HUES64 (cell line): ENCODE data around the gene MRGPRD.

Experiments used
- H3K27ac ChIP-seq: 2 replicates; pipeline ENCODE4 v1.7.0; 2013; ENCODE audit warnings: low read depth, low read length, inconsistent platforms
- H3K27me3 ChIP-seq: 2 replicates; pipeline ENCODE4 v1.6.1; 2013; ENCODE audit warnings: mild to moderate bottlenecking, low read length; ENCODE audit not compliant: insufficient read depth
- H3K36me3 ChIP-seq: 2 replicates; pipeline ENCODE4 v1.6.1; 2013; ENCODE audit warnings: mild to moderate bottlenecking, low read length; ENCODE audit not compliant: insufficient read depth
- H3K4me1 ChIP-seq: 2 replicates; pipeline ENCODE4 v1.6.1; 2013; ENCODE audit warnings: mild to moderate bottlenecking, low read length, moderate library complexity; ENCODE audit not compliant: insufficient read depth
- H3K4me3 ChIP-seq: 2 replicates; pipeline ENCODE4 v1.5.1; 2013; ENCODE audit warnings: mild to moderate bottlenecking, low read length, moderate library complexity
- H3K9ac ChIP-seq: 2 replicates; pipeline ENCODE4 v1.6.1; 2013; ENCODE audit warnings: mild to moderate bottlenecking, low read depth, low read length
- H3K9me3 ChIP-seq: 2 replicates; pipeline ENCODE4 v1.6.1; 2013; ENCODE audit warnings: low read depth, low read length; ENCODE audit not compliant: insufficient read depth
- WGBS: fragments of 150-250, 120-280 bp; methylation state at CpG from one replicate; pipeline ENCODE4 v1.1.7; 2013; ENCODE audit warnings: missing lambda C conversion rate; 5-methylcytosine and 5-hydroxymethylcytosine counted together

The MRGPRD gene

DNA sequence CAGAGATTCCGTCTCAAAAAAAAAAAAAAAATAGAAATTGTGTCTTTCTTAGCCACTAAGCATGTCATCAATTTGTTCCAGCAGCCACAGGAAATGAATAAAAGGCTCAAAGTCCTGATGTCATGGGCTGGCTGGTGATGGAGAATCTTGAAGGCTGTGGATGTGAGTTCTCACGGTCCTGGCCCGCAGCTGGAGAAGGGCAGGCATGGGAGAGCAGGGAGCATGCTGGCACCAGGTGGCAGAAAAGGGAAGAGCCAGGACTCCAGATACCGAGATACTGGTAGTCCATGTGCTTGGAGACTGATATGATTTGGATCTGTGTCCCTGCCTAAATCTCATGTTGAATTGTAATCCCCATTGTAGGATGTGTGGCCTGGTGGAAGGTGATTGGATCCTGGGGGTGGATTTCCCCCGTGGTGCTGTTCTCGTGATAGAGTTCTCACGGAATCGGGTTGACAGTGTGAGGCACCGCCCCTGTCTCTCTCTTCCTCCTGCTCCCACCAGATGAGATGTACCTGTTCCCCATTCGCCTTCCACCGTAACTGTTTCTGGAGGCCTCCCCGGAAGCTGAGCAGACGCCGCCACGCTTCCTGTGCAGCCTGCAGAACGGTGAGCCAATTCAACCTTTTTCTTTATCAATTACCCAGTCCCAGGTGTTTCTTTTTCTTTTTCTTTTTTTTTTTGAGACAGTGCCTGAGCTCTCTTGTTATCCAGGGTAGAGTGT lies 18.1 kb downstream of the MRGPRD start:
- Histone ChIP-seq H3K27ac (no peak overlapping the region), H3K4me3 (no peak overlapping the region), H3K9ac (no peak overlapping the region), H3K36me3 (no peaks in the 10 kb centered on the region), H3K9me3 (no peaks in the 10 kb centered on the region), H3K4me1 (no peaks in the 10 kb centered on the region), H3K27me3 (no peaks in the 10 kb centered on the region)
- WGBS = 89% methylated on average over 16 of the region's 16 CpGs

DNA sequence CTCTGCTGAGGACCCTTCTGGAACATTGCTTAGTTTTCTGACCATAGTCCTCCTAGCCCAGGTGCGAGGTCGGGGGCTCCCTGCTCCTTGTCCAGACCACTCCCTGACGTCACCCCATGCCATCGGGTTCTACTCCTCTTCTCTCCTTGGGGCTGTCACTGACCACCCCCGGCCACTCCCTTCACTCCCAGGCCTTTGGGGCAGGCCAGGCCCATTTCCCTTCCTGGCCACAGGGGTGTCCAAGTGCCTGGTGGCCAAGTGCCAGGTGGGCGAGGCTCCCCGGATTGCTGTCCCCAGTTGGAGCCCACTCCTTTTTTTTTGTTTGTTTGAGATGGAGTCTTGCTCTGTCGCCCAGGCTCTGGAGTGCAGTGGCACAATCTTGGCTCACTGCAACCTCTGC lies 19.5 kb downstream of the MRGPRD start:
- Histone ChIP-seq H3K9me3 (no peaks in the 10 kb centered on the region), H3K27me3 (no peaks in the 10 kb centered on the region), H3K4me1 (no peaks in the 10 kb centered on the region), H3K36me3 (no peaks in the 10 kb centered on the region), H3K9ac (no peak overlapping the region), H3K4me3 (no peak overlapping the region), H3K27ac (no peak overlapping the region)
- 92% methylated on average over 8 of the region's 8 CpGs for WGBS

DNA sequence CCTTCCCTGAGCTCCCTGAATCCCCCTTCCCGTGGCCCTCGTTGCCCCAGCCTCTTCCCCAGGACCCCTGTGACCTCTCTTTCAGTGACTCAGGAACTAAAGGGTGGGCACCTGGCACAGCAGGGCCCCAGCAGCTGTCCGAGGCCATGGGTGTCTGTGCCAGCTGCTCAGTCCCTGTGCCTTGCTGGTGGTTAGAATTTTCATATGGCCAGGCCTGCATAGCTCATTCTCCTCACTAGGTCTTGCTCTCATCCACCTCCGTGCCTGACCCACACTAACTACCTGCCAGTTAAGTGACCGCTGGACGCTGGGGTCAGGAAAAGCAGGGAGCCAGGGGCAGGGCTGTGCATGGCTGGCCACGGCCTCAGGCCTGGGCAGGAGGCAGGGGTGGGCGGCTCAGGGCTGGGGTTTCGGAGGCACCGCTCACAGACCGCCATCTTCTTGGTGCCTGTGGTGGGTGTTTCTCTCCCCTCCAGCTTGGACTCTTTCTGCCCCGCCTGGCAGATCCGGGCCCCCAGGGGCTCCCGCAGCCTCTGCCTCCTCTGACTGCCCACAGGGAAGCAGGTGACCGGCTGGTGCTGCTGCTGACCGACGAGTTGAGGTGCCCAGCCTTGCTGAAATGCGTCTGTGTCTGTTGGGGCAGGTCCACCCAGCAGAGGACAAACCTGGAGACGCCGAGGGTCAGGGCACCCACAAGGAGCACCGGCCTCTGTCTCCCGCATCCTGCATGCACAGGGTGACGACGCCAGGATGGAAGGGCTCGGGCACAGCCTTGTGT lies 20.3 kb downstream of the MRGPRD start:
- H3K9me3 ChIP-seq = no peaks in the 10 kb centered on the region
- H3K9ac ChIP-seq = no peak overlapping the region
- H3K4me1 ChIP-seq = no peaks in the 10 kb centered on the region
- no peak overlapping the region for H3K4me3 ChIP-seq
- H3K27ac ChIP-seq = no peak overlapping the region
- no peaks in the 10 kb centered on the region for H3K36me3 ChIP-seq
- no peaks in the 10 kb centered on the region for H3K27me3 ChIP-seq
- 92% methylated on average over 25 of the region's 25 CpGs for WGBS

DNA sequence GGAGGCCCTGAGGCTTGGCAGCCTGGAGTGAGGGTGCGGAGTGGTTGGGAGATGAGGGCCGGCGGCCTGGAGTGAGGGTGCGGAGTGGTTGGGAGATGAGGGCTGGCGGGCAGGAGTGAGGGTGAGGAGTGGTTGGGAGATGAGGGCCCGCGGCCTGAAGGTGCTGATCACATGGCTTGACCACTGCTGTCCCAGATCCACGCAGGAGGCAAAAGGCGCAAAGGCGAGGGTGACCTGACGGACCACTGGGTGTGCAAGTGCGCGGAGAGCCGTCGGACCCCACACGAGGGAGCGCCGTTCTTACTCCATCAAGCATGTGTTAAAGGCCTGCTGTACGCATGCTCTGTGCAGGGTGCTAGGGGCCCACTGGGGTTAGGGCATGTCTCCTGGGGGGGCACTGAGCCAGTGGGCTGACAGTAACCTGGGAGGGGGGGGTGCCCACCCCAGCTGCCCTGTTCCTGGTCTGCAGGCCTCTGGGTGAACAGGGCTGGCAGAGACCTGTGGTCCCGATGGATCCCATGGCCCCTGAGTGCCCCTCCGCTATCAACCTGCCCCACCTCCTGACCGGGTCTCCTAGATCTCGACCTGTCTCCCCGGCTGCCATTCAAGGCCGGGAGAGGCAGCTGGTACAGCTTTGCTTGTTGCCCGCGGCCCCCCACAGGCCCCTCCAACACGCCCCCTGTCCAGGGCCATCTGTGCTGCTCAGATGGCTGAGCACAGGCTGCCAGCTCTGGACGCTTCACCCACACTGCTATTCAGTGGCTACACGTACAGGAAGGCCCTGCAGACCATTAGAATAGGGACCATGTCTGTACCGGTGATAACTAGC lies 21.1 kb downstream of the MRGPRD start:
- Histone ChIP-seq H3K4me1 (no peaks in the 10 kb centered on the region), H3K27ac (no peak overlapping the region), H3K27me3 (no peaks in the 10 kb centered on the region), H3K4me3 (no peak overlapping the region), H3K9ac (no peak overlapping the region), H3K9me3 (no peaks in the 10 kb centered on the region), H3K36me3 (no peaks in the 10 kb centered on the region)
- 93% methylated on average over 31 of the region's 31 CpGs for WGBS

DNA sequence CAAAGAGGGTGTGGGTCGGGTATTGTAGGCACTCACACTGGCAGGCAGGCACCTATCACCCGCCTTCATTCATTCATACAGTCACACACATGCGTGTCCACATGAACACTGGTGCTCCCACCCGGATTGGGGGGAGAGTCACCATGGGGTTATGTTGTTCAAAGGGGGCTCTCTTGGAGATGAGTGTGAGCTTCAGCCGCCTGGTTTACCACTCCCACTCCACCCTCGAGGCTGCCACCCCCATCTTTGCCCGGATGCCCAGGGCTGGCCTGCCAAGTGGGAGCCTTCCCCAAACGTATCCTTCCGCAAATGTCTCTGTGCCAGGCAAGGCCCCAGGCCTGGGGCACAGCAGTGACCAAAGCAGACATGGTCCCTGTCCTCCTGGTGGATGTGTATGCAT lies 22.6 kb downstream of the MRGPRD start:
- Histone ChIP-seq H3K9me3 (no peaks in the 10 kb centered on the region), H3K36me3 (no peaks in the 10 kb centered on the region), H3K27ac (no peak overlapping the region), H3K9ac (no peak overlapping the region), H3K27me3 (no peaks in the 10 kb centered on the region), H3K4me1 (no peaks in the 10 kb centered on the region), H3K4me3 (no peak overlapping the region)
- WGBS = 92% methylated on average over 9 of the region's 9 CpGs

DNA sequence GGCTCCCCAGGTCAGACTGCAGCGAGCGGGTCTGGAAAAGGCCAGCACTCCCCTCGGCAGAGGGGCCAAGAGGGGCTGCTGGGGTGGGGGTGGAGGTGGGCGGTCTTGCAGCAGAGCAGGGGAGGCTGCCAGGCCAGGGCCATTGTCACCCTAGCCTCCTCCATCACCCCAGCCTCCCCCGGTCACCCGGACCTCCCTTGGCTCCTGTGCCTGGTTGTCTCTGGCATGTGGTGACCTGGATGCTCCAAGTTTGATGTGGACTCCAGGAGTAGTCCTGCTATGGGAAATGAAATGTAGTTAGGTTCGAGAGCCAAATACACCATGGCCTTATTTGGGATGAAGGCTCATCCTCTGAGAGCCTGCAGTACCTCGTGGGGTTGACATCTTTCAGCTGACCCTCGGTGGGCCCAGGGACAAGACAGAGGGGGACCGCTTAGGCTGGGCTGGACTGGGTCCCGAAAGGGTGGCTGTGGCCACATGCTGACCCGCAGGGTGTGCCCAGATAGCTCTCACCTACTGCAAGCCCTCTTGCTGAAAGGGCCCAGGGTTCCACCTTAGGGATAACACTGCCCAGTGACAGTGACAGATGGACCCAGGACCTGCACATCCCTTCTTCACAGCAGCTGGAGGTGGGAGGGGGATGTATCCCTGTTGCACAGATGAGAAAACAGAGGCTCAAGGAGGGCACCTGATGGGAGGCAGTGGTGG lies 24.1 kb downstream of the MRGPRD start:
- H3K9me3 ChIP-seq = no peaks in the 10 kb centered on the region
- WGBS = 86% methylated on average over 11 of the region's 12 CpGs
- no peak overlapping the region for H3K4me3 ChIP-seq
- H3K27me3 ChIP-seq = no peaks in the 10 kb centered on the region
- no peaks in the 10 kb centered on the region for H3K4me1 ChIP-seq
- no peak overlapping the region for H3K27ac ChIP-seq
- H3K36me3 ChIP-seq = no peaks in the 10 kb centered on the region
- H3K9ac ChIP-seq = no peak overlapping the region

DNA sequence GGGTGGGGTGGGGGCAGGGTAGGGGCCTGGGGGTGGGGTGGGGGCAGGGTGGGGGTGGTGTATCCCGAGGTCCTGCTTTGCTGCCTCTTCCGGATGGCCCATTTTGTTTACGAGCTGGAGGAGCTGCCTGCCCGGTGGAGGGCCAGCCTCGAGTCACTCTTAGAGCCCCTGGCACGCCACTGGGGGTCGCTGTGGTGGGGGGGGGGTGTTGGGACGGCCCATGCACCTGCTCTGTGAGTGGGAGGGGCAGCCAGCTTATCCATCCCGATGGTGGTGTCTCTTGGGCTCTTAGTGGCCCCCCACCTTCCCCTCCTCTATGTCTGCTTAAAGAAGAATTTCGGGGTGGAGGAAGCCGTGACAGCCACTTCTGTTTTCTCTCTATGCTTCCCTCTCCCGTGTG lies 24.6 kb downstream of the MRGPRD start:
- 41% methylated on average over 11 of the region's 12 CpGs for WGBS
- H3K9ac ChIP-seq = no peak overlapping the region
- H3K4me3 ChIP-seq = no peak overlapping the region
- H3K4me1 ChIP-seq = peaks cover under 1% of the 10 kb centered on the region; the same call in 1 of the 2 replicates
- no peaks in the 10 kb centered on the region for H3K9me3 ChIP-seq
- H3K27ac ChIP-seq = no peak overlapping the region
- H3K36me3 ChIP-seq = no peaks in the 10 kb centered on the region
- no peaks in the 10 kb centered on the region for H3K27me3 ChIP-seq

DNA sequence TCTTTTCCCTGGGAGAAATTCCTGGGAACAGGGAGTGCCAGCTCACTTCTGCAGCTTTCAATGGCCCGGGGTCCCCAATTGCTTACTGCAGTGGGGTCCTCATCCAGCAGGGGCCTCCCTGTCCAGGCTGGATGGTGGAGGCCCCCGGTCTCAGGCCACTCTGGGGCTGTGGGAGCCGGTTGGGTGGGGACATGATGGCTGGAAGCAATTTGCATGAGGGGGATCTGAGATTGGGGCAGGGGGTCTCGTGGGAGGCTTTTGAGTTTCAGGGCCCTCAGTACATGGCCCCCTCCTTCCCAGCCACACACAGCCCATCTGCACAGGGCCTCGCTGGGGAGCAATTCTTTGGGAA lies 25.2 kb downstream of the MRGPRD start:
- Histone ChIP-seq H3K4me3 (no peak overlapping the region), H3K9ac (no peak overlapping the region), H3K27me3 (no peaks in the 10 kb centered on the region), H3K36me3 (no peaks in the 10 kb centered on the region), H3K4me1 (peaks cover 4% of the 10 kb centered on the region; the same call in 1 of the 2 replicates), H3K27ac (peak overlapping the region; percentile 30; the same call in 1 of the 2 replicates), H3K9me3 (no peaks in the 10 kb centered on the region)
- WGBS = 80% methylated on average over 3 of the region's 5 CpGs

DNA sequence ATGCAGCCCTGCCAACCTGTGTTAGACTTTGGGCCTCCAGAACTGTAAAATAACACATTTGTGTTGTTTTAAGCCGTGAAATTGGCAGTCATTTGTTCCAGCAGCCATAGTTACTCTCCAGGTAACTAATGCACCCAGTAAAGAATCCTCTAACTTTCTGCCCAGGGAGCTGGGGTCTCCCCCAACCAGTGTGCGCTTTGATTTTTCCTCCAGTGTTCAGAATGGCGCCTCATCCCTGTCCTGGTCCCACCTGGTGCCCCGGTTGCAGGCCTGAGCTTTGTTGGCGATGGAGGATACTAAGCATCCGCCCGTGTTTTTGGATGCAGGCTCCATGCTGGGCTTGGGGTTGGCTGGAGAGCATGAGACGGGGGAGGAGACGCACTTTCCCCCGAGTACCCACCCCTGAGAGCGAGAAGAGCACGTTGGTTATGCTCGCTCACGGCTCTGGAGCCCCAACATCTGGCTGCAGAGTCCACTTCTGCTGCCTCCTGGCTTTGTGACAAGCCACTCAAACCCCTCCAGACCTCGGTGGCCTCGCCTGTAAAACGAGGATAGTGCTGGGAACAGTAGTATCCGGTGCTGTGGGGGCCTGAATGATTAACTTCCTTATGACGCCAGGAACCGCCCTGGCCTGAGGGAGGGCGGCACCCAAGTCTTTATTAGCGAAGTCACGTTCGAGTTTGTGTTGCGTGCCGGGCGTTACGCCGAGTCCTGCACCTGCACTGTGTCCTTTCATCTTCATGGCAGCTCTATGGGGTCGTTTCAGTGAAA lies 25.8 kb downstream of the MRGPRD start:
- Histone ChIP-seq H3K9me3 (no peaks in the 10 kb centered on the region), H3K36me3 (no peaks in the 10 kb centered on the region), H3K27ac (peak overlapping the region; percentile 30; the same call in 1 of the 2 replicates), H3K27me3 (no peaks in the 10 kb centered on the region), H3K4me1 (peaks cover 8% of the 10 kb centered on the region; the same call in 1 of the 2 replicates), H3K4me3 (no peak overlapping the region), H3K9ac (no peak overlapping the region)
- 71% methylated on average over 30 of the region's 30 CpGs for WGBS

DNA sequence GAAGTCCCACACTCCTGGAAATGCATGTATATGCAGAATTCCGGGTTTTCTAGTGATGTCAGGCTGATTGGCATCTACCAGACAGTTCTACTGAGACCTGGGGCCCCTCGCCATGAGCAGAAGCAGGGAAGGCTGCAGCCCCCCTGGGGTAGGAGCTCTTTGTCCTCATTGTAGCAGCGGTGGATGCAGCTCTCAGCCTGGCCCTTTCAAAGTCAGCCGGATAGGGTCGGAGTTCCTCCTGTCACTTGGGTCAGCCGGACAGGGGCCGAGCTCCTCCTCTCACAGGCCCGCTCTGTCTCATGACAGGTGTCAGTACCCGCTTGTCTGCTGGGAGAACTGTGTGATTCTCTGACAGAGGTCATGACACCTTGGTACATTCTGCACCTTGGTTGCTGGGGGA lies 30.0 kb downstream of the MRGPRD start:
- Histone ChIP-seq H3K4me1 (peaks cover 10% of the 10 kb centered on the region; the same call in 1 of the 2 replicates), H3K27me3 (no peaks in the 10 kb centered on the region), H3K36me3 (no peaks in the 10 kb centered on the region), H3K27ac (no peak overlapping the region; the same call in 1 of the 2 replicates), H3K9me3 (no peaks in the 10 kb centered on the region), H3K9ac (no peak overlapping the region), H3K4me3 (no peak overlapping the region)
- WGBS = 25% methylated on average over 9 of the region's 9 CpGs
